ENCODE data around the gene GNAQ.

GNAQ gene

DNA sequence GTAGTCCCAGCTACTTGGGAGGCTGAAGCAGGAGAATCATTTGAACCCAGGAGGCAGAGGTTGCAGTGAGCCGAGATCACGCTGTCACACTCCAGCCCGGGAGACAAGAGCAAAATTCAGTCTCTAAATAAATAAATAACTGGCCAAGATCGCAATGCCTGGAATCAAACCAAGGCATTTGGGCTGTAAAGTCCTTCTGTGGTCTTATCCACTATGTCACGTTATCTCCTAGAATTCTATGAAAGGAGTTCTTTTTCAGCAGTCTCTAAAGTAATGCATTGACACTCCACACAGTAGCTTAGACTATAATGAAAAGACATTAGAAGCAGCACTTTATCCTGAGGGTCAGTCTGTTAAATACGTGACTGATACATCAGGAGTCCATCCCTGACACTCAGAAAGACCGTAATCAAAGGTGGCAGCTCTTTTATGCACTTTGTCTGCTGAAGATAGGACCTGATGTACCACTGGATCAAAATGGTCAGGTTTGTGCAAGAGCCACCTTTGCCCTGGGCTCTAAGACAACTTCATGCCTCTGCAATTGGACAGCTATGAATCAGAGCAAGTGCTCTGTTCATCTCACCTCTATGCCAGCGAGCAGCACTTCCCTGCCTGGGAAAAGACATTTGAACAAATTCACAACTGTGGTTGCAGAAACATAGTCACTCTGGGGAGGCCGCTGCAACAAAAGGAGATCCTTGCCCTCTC lies 351.8 kb downstream of the GNAQ start:
- DNase-seq (ENCODE audit: low read depth), result no peak

GRCh38 chr9:77679088-77679487 lies 352.5 kb downstream of the GNAQ start:
- no peak for DNase-seq (ENCODE audit: low read depth)

- no peak for DNase-seq (ENCODE audit: low read depth)
Measured at GRCh38 chr9:77677957-77678535, 353.6 kb downstream of the GNAQ start.

GRCh38 chr9:77677397-77677796 lies 354.2 kb downstream of the GNAQ start:
- DNase-seq (ENCODE audit: low read depth), result no peak

GRCh38 chr9:77673941-77674791 lies 357.4 kb downstream of the GNAQ start:
- no peak for DNase-seq (ENCODE audit: low read depth)

GRCh38 chr9:77672183-77672582 lies 359.4 kb downstream of the GNAQ start:
- no peak for DNase-seq (ENCODE audit: low read depth)

- DNase-seq (ENCODE audit: low read depth), result no peak
Measured at GRCh38 chr9:77667151-77667550, 364.5 kb downstream of the GNAQ start.

All from non-pigmented ciliary epithelial cell (primary cell).